CD4-positive, alpha-beta T cell treated with Interleukin-2 at 100 ng/mL for 4 hours (primary cell): Measurements from ENCODE around the gene CLSTN2.

Experiments used
- DNase-seq: peaks from one replicate; pipeline ENCODE4 v3.0.0-alpha.2; 2020; ENCODE audit warnings: low spot score

CLSTN2 gene

GRCh38 chr3:140453750-140454149, 518.8 kb downstream of the CLSTN2 start:
- no peak for DNase-seq

- DNase-seq: no peak
Measured at GRCh38 chr3:140455521-140456214, 520.7 kb downstream of the CLSTN2 start.

DNA sequence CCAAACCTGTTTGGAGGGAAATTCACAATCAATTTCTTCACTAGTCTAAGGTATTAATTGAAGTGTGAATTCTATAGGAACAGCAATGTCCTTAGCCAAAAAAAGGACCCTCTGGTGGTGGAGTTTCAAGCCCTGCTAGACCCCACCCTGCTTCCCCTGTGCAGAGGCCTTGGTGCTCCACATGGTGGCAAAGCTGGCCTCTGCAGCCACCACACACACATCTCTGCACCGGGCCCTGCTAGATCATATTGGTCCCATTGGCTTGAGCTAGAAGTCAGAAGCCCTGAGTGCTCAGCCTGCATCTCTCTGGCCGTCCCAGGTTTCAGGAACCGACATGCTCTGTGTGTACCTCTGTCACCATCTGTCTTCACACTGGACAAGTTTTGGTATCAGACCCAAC, 522.0 kb downstream of the CLSTN2 start:
- no peak for DNase-seq

DNA sequence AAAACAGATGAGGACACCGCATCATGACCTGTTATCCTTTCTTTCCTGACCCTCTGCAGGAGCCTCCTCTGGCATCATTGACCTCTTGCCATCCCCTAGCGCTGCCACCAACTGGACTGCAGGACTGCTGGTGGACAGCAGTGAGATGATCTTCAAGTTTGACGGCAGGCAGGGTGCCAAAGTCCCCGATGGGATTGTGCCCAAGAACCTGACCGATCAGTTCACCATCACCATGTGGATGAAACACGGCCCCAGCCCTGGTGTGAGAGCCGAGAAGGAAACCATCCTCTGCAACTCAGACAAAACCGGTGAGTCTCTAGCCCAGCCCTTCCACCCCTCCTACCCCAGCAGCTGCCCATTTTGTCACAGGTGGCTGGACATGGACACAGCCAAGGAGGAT, 524.5 kb downstream of the CLSTN2 start:
- DNase-seq: no peak

GRCh38 chr3:140461250-140461649, 526.3 kb downstream of the CLSTN2 start:
- no peak for DNase-seq

DNA sequence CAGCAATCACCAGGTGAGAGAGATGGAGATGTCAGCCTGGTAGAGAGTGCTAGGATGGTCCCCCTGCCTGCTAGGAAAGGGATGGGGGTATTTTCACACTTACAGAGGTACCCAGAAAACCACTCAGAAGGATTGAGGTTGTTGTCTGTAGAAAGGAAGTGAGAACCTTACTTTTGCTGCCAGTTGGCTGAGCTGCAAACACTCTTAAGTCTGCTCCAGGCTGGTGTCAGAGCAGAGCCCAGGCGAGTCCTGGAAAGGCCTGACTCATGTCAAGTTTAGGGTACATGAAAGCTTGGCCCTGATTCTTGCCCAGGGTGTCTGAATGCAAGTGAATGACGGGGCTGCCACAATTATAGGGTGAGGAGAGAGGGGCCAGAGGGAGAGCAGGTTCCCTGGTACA, 528.4 kb downstream of the CLSTN2 start:
- no peak for DNase-seq

- DNase-seq: no peak
Measured at GRCh38 chr3:140465988-140466387, 531.0 kb downstream of the CLSTN2 start.

- DNase-seq: no peak
Measured at GRCh38 chr3:140466535-140466934, 531.5 kb downstream of the CLSTN2 start.

DNA sequence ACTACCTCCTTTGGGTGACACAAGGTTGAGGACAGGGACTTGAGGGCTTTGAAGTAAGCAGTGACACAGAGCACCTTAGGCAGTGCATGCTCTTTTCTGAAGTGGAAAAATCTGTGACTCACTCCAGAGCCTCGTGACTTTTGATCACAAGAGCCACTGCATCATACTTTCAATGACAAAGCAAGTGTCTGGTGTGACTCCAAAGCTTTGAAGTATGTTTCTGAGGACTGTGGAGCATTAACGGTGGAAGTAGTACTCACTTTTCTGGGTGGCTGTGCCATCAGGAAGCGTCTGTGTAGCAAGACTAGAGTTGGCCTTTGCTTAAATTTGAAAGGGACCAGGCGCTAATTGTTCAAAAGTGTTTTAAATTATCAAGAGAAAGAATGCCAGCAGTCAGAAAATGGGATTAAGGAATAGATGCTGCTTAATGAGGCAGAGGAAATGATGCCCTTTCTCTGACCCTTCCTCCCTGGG, 532.2 kb downstream of the CLSTN2 start:
- DNase-seq: no peak

DNA sequence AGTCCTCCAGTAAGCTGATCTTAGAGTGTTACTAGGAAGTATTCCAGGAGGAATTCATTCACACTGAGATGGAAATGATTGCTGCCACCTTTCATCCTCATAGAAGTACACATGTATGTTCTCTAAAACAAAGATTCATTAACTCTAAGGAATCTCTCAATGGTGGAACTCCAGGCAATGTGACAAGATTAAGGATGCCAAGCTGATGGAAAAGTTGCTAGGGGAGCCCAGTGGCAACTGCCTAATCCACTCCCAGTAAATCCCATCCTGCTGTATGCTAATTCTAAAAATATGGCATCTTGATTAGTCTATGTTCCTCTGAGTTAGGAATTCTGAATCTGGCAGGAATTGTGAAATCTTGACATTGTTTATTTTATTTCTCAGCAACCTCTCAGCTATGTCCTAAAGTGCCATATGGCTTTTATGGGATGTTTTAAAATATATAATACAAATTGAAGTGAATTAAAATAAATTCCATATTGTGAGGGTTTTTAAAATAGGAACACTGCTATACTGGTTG, 532.9 kb downstream of the CLSTN2 start:
- no peak for DNase-seq

GRCh38 chr3:140468407-140468806, 533.4 kb downstream of the CLSTN2 start:
- DNase-seq: no peak

GRCh38 chr3:140469491-140469890, 534.5 kb downstream of the CLSTN2 start:
- no peak for DNase-seq

- DNase-seq: no peak
Measured at GRCh38 chr3:140470211-140470610, 535.2 kb downstream of the CLSTN2 start.

DNA sequence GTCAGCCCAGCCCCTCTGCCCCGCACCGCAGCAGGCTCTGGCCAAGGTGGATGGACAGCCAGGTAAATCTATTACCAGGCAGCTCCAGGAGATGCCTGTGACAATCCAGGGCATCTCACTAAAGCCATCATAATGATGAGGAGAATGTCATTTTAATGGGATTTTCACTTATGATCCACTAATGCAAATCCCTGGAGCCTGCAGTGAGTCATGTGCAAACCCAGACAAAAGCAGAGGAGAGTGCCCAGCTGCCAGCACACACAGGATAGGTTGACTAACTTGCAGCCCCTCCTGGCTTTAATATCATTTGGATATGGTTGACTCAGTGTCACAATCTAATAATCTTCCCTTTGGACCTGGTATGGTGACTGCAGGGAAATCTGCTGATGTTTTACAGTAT, 536.0 kb downstream of the CLSTN2 start:
- DNase-seq: no peak

DNA sequence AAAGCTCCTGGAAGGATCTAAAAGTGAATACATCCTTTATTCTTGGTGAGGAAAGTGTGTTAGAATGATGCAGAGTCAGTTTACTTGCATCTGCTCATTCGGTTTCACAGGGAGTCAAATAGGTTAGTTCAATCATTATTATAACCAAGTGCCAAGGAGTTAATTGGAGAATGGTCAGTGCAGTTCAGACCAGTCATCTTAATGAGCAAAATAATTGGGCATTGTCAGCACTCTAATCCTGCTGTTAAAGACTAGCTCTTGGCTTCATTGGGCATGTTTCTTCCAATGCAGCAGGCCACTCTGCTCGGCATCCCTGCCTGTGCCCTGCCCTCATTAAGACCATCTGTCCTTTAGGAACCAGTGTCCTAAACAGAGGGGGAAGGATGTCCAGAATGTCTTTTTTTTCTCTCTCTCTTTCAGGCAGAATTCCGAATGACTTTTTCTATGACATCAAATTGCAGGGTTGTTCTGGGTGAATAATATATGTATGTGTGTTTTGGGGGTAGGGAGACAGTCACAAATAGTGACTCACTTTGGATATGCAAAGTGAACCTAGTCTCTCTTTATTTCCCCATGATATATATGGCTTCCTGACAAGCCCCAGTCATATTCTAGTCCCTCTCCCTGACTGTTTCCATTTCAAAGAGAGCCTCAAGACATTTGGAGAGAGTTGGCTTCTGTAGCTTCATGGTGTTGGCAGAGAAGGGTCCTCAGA, 537.5 kb downstream of the CLSTN2 start:
- DNase-seq: no peak

GRCh38 chr3:140487566-140487965, 552.6 kb downstream of the CLSTN2 start:
- DNase-seq: no peak

DNA sequence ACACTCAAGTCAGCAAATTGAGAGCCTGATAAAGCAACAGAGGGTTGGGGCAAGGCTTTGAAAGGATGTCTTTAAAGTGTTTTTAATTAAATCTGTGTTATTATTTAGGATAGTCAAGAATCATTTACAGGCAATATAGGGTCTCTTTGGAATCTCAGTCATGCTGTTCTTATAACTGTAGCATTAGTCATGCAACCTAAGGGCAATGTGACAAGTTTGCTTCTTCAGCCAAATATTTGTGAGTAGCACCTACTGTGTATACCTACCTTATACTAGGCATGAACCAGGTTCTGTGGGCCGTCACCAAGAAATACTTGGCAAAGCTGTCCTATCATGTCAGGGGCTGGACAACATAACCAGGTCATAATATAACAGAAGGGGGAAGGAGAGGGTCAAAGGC, 558.3 kb downstream of the CLSTN2 start:
- no peak for DNase-seq

DNA sequence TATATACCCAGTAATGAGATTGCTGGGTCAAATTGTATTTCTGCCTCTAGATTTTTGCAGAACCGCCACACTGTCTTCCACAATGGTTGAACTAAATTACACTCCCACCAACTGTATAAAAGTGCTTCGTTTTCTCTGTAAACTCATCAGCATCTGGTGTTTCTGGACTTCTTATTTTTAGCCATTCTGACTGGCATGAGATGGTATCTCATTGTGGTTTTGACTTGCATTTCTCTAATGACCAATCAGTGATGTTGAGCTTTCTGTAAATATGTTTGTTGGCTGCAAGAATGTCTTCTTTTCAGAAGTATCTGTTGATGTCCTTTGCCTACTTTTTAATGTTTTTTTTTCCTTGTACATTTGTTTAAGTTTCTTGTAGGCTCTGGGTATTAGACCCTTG, 560.0 kb downstream of the CLSTN2 start:
- DNase-seq: no peak

- DNase-seq: no peak
Measured at GRCh38 chr3:140497331-140497730, 562.3 kb downstream of the CLSTN2 start.

DNA sequence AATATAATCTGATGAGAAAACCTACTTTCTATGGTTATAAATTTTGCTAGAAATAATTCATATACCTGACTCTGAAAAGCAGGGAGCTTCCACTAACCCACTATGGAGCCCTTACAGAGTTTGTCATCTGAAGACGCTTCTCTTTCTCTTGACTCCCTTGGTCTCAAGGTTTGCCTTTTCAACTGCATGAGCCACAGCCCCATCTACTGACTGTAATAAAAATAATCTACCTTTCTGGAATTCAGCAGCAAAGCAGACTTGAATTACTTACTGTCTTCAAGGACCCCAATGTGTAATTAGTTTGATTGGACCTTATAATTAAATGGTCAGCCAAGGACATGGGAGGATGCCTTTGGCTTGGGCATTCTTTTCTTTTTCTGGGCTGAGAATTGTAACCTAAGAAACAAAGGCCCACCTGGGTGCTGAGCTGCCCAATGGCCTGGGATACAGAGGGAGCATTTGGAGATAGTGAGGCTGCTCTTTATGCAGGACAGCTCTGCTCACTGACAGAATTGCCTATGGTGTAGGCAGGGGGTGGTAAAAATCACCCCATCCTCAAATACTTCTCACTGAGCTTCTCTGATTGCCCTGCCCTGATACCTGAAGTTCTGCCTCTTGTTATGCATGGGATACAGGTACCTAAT, 564.3 kb downstream of the CLSTN2 start:
- no peak for DNase-seq

DNA sequence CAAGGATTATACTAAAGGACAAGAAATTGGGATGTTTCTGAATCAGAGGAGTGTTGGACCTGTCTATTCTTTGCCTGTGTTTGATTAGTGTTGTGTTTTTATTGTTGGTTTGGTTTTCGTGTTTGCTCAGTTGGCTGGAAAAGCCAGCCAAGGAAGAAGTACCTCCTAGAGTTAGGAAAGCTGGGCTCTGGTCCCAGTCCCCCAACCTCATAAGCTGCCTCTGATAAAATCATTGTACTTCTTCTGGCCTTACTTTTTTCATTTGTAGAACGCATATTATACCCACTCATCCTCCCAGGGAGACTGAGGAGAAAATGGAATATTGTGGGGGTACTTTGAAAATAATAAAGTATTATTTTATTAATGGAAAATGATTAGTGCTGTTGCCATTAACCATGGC, 565.5 kb downstream of the CLSTN2 start:
- DNase-seq: no peak

- DNase-seq: no peak
Measured at GRCh38 chr3:140501061-140501769, 566.2 kb downstream of the CLSTN2 start.
